Large intestine (tissue), 3 donors: ENCODE measurements around the gene SSUH2. TPM values are rescaled to one million over a fixed set of nuclear protein-coding genes. Genes with fewer than 3 reads are reported as not detected.

Source experiments
- DNase-seq, 2 donors: peaks; one replicate each; pipeline versions ENCODE4 v3.0.0 to v3.0.0-alpha.2; 2013
- H3K27ac ChIP-seq: one replicate; pipeline ENCODE4 v1.5.1; 2013; ENCODE audit warnings: low read length
- H3K27me3 ChIP-seq: 2 replicates; pipeline ENCODE4 v1.6.1; 2013; ENCODE audit warnings: low read length; ENCODE audit not compliant: control insufficient read depth, insufficient read depth
- H3K36me3 ChIP-seq: 2 replicates; pipeline ENCODE4 v1.6.1; 2013; ENCODE audit warnings: low read length; ENCODE audit not compliant: control insufficient read depth, insufficient read depth
- H3K4me1 ChIP-seq: one replicate; pipeline ENCODE4 v1.6.1; 2013; ENCODE audit warnings: low read length; ENCODE audit not compliant: control insufficient read depth, insufficient read depth
- H3K4me3 ChIP-seq: one replicate; pipeline ENCODE4 v1.5.1; 2013; ENCODE audit warnings: low read length
- H3K9me3 ChIP-seq: one replicate; pipeline ENCODE4 v1.6.1; 2013; ENCODE audit warnings: mild to moderate bottlenecking, low read depth, low read length, moderate library complexity; ENCODE audit not compliant: control insufficient read depth
- WGBS: methylation state at CpG from one replicate; pipeline ENCODE4 v1.1.5; 2013; ENCODE audit warnings: low lambda C conversion rate; ENCODE audit not compliant: insufficient coverage; 5-methylcytosine and 5-hydroxymethylcytosine counted together
- polyA plus RNA-seq: library from polyadenylated mRNA; unstranded; fragments of 120-200 nt; gene quantifications from one replicate; pipeline ENCODE4 v1.2.1, GENCODE V29; 2013

The SSUH2 gene
- polyA plus RNA-seq, 1 donor: 38.7 TPM

DNA sequence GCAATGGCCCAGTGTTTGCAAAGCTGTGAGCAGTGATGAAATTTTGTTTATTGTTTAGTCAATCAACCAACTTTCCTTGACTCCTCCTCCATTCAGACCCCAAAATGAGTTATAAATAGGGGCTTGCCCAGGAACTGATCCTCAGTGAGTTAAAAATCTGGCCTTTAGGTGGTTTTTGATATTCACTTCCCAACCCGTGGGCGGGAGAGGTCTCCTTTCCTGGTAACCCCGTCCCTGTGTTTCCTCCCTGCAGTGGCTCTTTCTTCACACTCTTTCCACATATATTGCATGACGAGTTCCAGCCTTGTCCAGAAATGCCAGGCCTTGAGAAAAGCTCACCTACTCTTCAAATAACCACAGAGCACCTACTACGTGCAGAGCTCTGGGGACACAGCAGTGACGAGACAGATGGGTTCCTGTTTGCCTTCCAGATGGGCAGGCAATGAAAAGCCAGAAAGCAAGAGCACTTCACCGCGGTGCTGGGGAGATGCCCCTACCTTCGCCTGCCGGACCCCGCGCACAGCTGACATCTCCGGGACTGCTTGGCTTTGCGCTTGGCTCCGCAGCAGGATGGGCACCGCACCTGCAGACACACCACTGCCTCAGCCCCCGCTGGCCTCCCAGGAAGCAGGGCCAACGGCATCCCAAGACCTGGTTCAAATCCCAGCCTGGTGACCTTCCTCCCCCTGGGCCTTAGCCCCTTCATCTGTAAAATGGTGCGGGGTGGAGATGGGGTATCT is 17.2 kb downstream of the SSUH2 start:
- Histone ChIP-seq H3K9me3 (no peaks in the 10 kb centered on the region), H3K27me3 (no peaks in the 10 kb centered on the region), H3K27ac (no peak overlapping the region), H3K4me3 (no peak overlapping the region), H3K4me1 (peaks cover 20% of the 10 kb centered on the region), H3K36me3 (peaks cover 49% of the 10 kb centered on the region)
- no peak for DNase-seq
- no CpG with 5 or more reads among the region's 19 CpGs for WGBS

GRCh38 chr3:8625991-8626390 is 18.6 kb downstream of the SSUH2 start:
- WGBS: no CpG with 5 or more reads among the region's 3 CpGs
- DNase-seq: no peak
- no peak overlapping the region for H3K4me3 ChIP-seq
- no peaks in the 10 kb centered on the region for H3K9me3 ChIP-seq
- H3K4me1 ChIP-seq: peaks cover 9% of the 10 kb centered on the region
- no peaks in the 10 kb centered on the region for H3K27me3 ChIP-seq
- peaks cover 59% of the 10 kb centered on the region for H3K36me3 ChIP-seq
- no peak overlapping the region for H3K27ac ChIP-seq

GRCh38 chr3:8624612-8625011 is 20.0 kb downstream of the SSUH2 start:
- H3K27me3 ChIP-seq: no peaks in the 10 kb centered on the region
- no peak overlapping the region for H3K27ac ChIP-seq
- peaks cover 60% of the 10 kb centered on the region for H3K36me3 ChIP-seq
- H3K9me3 ChIP-seq: no peaks in the 10 kb centered on the region
- peaks cover 8% of the 10 kb centered on the region for H3K4me1 ChIP-seq
- H3K4me3 ChIP-seq: no peak overlapping the region
- DNase-seq: no peak
- WGBS: no CpG with 5 or more reads among the region's 7 CpGs

DNA sequence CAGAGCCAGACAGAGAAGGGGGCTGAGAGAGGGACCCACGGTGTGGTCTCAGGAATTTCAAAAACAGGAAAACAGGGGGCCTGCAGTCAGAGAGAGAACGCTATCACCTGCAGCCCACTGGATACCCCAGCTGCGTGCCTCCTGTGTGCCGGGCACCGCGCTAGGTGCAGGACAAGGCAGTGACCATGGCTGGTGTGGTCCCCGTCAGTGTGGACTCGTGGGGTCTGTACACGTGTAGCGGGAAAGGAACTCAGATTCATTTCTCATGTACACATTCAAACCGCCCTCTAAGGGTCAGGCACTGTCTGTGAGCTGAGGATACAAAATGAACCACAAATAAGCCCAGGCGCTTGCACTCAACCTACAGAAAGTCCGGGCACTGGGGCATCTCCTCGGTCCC is 20.9 kb downstream of the SSUH2 start:
- Histone ChIP-seq H3K9me3 (no peaks in the 10 kb centered on the region), H3K4me3 (no peak overlapping the region), H3K4me1 (peaks cover 8% of the 10 kb centered on the region), H3K36me3 (peaks cover 63% of the 10 kb centered on the region), H3K27ac (no peak overlapping the region), H3K27me3 (no peaks in the 10 kb centered on the region)
- no peak for DNase-seq
- WGBS: no CpG with 5 or more reads among the region's 14 CpGs

GRCh38 chr3:8622873-8623691 is 21.5 kb downstream of the SSUH2 start:
- Histone ChIP-seq H3K27ac (no peak overlapping the region), H3K27me3 (no peaks in the 10 kb centered on the region), H3K9me3 (no peaks in the 10 kb centered on the region), H3K36me3 (peaks cover 57% of the 10 kb centered on the region), H3K4me1 (peaks cover 8% of the 10 kb centered on the region), H3K4me3 (no peak overlapping the region)
- WGBS: no CpG with 5 or more reads among the region's 24 CpGs
- DNase-seq: peak; percentile 54 to 60

GRCh38 chr3:8621872-8622271 is 22.7 kb downstream of the SSUH2 start:
- no CpG with 5 or more reads among the region's 4 CpGs for WGBS
- Histone ChIP-seq H3K27ac (no peak overlapping the region), H3K9me3 (no peaks in the 10 kb centered on the region), H3K4me3 (no peak overlapping the region), H3K36me3 (peaks cover 50% of the 10 kb centered on the region), H3K4me1 (peaks cover 8% of the 10 kb centered on the region), H3K27me3 (no peaks in the 10 kb centered on the region)
- no peak for DNase-seq

DNA sequence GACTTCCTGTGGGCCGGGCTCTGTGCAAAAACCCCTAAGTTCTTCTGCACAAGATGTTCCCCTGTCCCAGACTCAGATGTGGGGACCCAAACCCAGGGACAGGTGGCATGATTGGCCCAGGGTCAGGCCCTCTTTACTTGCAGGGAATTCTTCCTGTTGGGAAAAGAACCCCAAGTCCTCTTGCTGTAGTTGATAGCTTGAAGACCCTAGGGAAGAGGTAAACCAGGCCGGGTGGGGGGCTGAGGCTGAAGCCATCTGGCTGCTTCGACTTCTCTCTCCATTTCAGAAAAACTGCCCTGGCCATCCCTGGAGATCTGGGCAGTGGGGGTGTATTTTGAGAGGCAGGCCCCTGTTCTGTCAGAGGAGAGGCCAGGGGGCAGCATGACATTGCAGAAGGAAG is 23.5 kb downstream of the SSUH2 start:
- Histone ChIP-seq H3K4me1 (peaks cover 8% of the 10 kb centered on the region), H3K9me3 (no peaks in the 10 kb centered on the region), H3K27me3 (no peaks in the 10 kb centered on the region), H3K36me3 (peaks cover 46% of the 10 kb centered on the region), H3K27ac (no peak overlapping the region), H3K4me3 (no peak overlapping the region)
- no peak for DNase-seq
- WGBS: no CpG with 5 or more reads among the region's 3 CpGs

DNA sequence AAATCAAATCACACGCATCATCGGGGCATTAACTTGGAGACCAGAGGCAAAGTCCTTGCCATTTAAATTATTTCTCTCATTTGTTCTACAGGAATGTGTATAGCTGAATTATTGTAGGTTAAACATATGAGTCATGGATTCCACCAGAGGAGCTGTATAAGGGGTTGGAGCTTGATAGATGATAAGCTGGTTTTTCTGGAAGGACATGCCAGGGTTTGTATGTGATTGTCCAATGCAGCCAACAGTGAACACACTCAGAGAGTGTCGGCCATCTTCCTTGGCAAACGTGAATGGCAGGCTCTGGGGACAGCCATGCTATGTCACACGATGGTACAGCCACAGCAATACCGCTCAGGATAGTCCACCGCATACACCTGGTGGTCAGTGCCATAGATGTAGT is 25.1 kb downstream of the SSUH2 start:
- Histone ChIP-seq H3K27ac (no peak overlapping the region), H3K9me3 (no peaks in the 10 kb centered on the region), H3K27me3 (no peaks in the 10 kb centered on the region), H3K36me3 (peaks cover 42% of the 10 kb centered on the region), H3K4me3 (no peak overlapping the region), H3K4me1 (peaks cover 8% of the 10 kb centered on the region)
- no peak for DNase-seq
- no CpG with 5 or more reads among the region's 7 CpGs for WGBS

GRCh38 chr3:8618950-8619349 is 25.6 kb downstream of the SSUH2 start:
- Histone ChIP-seq H3K4me1 (peaks cover 8% of the 10 kb centered on the region), H3K4me3 (no peak overlapping the region), H3K36me3 (peaks cover 39% of the 10 kb centered on the region), H3K27ac (no peak overlapping the region), H3K9me3 (no peaks in the 10 kb centered on the region), H3K27me3 (no peaks in the 10 kb centered on the region)
- no peak for DNase-seq
- WGBS: no CpG with 5 or more reads among the region's 4 CpGs

GRCh38 chr3:8617921-8618320 is 26.7 kb downstream of the SSUH2 start:
- Histone ChIP-seq H3K4me3 (no peak overlapping the region), H3K27ac (no peak overlapping the region), H3K36me3 (peaks cover 34% of the 10 kb centered on the region), H3K27me3 (no peaks in the 10 kb centered on the region), H3K4me1 (peaks cover 3% of the 10 kb centered on the region), H3K9me3 (no peaks in the 10 kb centered on the region)
- WGBS: no CpG with 5 or more reads among the region's 5 CpGs
- no peak for DNase-seq
